HG03066 (cell line): ENCODE results near the gene LYSMD1.
"Not testable (repeated sequence)": the region's sequence is repeated elsewhere in the genome, so short reads cannot be mapped to it uniquely, and the experiment has no call there.

Source experiments
- ATAC-seq: cut with Tn5 transposase; IDR thresholded peaks from one replicate; pipeline ENCODE4 v1.9.1; 2021; ENCODE audit warnings: low read depth; ENCODE audit not compliant: unreplicated experiment

Gene LYSMD1

GRCh38 chr1:151165738-151166504 is at the start of gene LYSMD1, which contains the start of gene SCNM1:
Gene LYSMD1, minus strand, starts transcription at chr1:151165902. Its CDS starts 644 bp downstream, at chr1:151165258.
Gene SCNM1, plus strand, starts transcription at chr1:151166144. Its CDS starts 9 bp downstream, at chr1:151166153.
- peak; percentile 89 for ATAC-seq

GRCh38 chr1:151213560-151213959 is 47.9 kb upstream of the LYSMD1 start:
- ATAC-seq, result no peak

GRCh38 chr1:151211972-151212705 is 46.4 kb upstream of the LYSMD1 start:
- no peak for ATAC-seq

- no peak for ATAC-seq
These were observed 45.1 kb upstream of the LYSMD1 start for GRCh38 chr1:151210830-151211229.

- not testable (repeated sequence) for ATAC-seq
These were observed 39.8 kb upstream of the LYSMD1 start for GRCh38 chr1:151205381-151205965.

- ATAC-seq, result no peak
These were observed 34.3 kb upstream of the LYSMD1 start for GRCh38 chr1:151199873-151200581.

- peak; percentile 75 for ATAC-seq
These were observed 32.8 kb upstream of the LYSMD1 start, which contains the start of gene PIP5K1A for GRCh38 chr1:151198254-151199127. Gene PIP5K1A, plus strand, starts transcription at chr1:151198552. Its CDS starts 445 bp downstream, at chr1:151198997.

GRCh38 chr1:151197863-151198253 is 32.2 kb upstream of the LYSMD1 start:
- ATAC-seq, result no peak

- ATAC-seq, result no peak
These were observed 30.6 kb upstream of the LYSMD1 start for GRCh38 chr1:151196292-151196800.

- not testable (repeated sequence) for ATAC-seq
These were observed 29.3 kb upstream of the LYSMD1 start for GRCh38 chr1:151194894-151195594.

- no peak for ATAC-seq
These were observed 28.2 kb upstream of the LYSMD1 start for GRCh38 chr1:151193856-151194255.

- no peak for ATAC-seq
These were observed 27.6 kb upstream of the LYSMD1 start for GRCh38 chr1:151193304-151193703.

- ATAC-seq, result no peak
These were observed 26.3 kb upstream of the LYSMD1 start for GRCh38 chr1:151192047-151192446.

GRCh38 chr1:151189637-151190445 is 24.1 kb upstream of the LYSMD1 start, which contains the start of gene VPS72:
Gene VPS72, minus strand, starts transcription at chr1:151190197. Its CDS starts 76 bp downstream, at chr1:151190121.
- peak; percentile 90 for ATAC-seq

GRCh38 chr1:151188667-151189066 is 23.0 kb upstream of the LYSMD1 start:
- ATAC-seq, result not testable (repeated sequence)

- no peak for ATAC-seq
These were observed 21.5 kb upstream of the LYSMD1 start for GRCh38 chr1:151187205-151187604.

- ATAC-seq, result no peak
These were observed 18.5 kb upstream of the LYSMD1 start for GRCh38 chr1:151184211-151184610.

- no peak for ATAC-seq
These were observed 10.9 kb upstream of the LYSMD1 start for GRCh38 chr1:151176514-151177045.
